MCF 10A (cell line): Measurements from ENCODE around the gene ELP6. TPM values are rescaled to one million over a fixed set of nuclear protein-coding genes. Genes with fewer than 3 reads are reported as not detected.
"Not testable (repeated sequence)": the region's sequence is repeated elsewhere in the genome, so short reads cannot be mapped to it uniquely, and the experiment has no call there.

Experiments used
- BruUV-seq: library from RNA; stranded (reverse); fragments of 400-500 nt; replicated peaks from 2 replicates; lab custom pipeline; 2021; lab: Mats Ljungman, UMichigan
- CTCF ChIA-PET: fragments of 300-600 bp; sonication (Branson Sonifier 250); formaldehyde crosslinking; extraction: SDS; loops from one replicate; lab custom pipeline; 2021; ENCODE audit warnings: antibody characterized with exemption, inconsistent platforms; lab: Yijun Ruan, JAX
- POLR2A ChIA-PET: fragments of 300-600, 350-650 bp; sonication (Branson Sonifier 250); formaldehyde crosslinking; extraction: SDS; loops from one replicate; lab custom pipeline; 2020; ENCODE audit warnings: antibody characterized with exemption, inconsistent platforms; lab: Yijun Ruan, JAX
- DNase-seq: peaks from one replicate; pipeline ENCODE4 v3.0.0-alpha.2; 2018; ENCODE audit not compliant: unreplicated experiment
- H3K27ac Mint-ChIP-seq: one replicate; pipeline ENCODE4 v1.8.0; 2022; ENCODE audit warnings: mild to moderate bottlenecking, low read depth, mixed read lengths; ENCODE audit not compliant: unreplicated experiment
- H3K27me3 Mint-ChIP-seq: one replicate; pipeline ENCODE4 v1.8.0; 2022; ENCODE audit warnings: mixed read lengths; ENCODE audit not compliant: insufficient read depth, unreplicated experiment
- H3K36me3 Mint-ChIP-seq: one replicate; pipeline ENCODE4 v1.8.0; 2022; ENCODE audit warnings: mild to moderate bottlenecking, moderate library complexity, mixed read lengths; ENCODE audit not compliant: insufficient read depth, unreplicated experiment
- H3K4me1 Mint-ChIP-seq: one replicate; pipeline ENCODE4 v1.8.0; 2022; ENCODE audit warnings: mixed read lengths; ENCODE audit not compliant: insufficient read depth, unreplicated experiment
- H3K4me3 Mint-ChIP-seq: one replicate; pipeline ENCODE4 v1.8.0; 2022; ENCODE audit warnings: mild to moderate bottlenecking, moderate library complexity, mixed read lengths; ENCODE audit not compliant: unreplicated experiment
- H3K9me3 Mint-ChIP-seq: one replicate; pipeline ENCODE4 v1.8.0; 2022; ENCODE audit warnings: mixed read lengths; ENCODE audit not compliant: unreplicated experiment
- intact Hi-C: fragments of 100-400 bp; cut with micrococcal nuclease; formaldehyde crosslinking; loops from 2 replicates; pipeline ENCODE4 v1.14.1; 2022
- total RNA-seq: library from RNA; stranded (reverse); gene quantifications from 2 replicates; pipeline ENCODE4 v1.2.3, GENCODE V29; 2022
- TF ChIP-seq, protein P1 (sequence below): fragments of 200-600 bp; IDR thresholded peaks from one replicate; pipeline ENCODE4 v1.8.0; 2022; ENCODE audit warnings: antibody characterized with exemption, mild to moderate bottlenecking; ENCODE audit not compliant: unreplicated experiment

Gene ELP6
- total RNA-seq, 1 experiment from 2014 or later = 33.5 TPM

- no peak overlapping the region for H3K27ac Mint-ChIP-seq
- TF ChIP-seq, protein P1, sequence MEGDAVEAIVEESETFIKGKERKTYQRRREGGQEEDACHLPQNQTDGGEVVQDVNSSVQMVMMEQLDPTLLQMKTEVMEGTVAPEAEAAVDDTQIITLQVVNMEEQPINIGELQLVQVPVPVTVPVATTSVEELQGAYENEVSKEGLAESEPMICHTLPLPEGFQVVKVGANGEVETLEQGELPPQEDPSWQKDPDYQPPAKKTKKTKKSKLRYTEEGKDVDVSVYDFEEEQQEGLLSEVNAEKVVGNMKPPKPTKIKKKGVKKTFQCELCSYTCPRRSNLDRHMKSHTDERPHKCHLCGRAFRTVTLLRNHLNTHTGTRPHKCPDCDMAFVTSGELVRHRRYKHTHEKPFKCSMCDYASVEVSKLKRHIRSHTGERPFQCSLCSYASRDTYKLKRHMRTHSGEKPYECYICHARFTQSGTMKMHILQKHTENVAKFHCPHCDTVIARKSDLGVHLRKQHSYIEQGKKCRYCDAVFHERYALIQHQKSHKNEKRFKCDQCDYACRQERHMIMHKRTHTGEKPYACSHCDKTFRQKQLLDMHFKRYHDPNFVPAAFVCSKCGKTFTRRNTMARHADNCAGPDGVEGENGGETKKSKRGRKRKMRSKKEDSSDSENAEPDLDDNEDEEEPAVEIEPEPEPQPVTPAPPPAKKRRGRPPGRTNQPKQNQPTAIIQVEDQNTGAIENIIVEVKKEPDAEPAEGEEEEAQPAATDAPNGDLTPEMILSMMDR = no peak
- intact Hi-C loops = no loop called here
- ChIA-PET CTCF (no interaction called here), POLR2A (interaction anchor here (0.6 to 1.1 kb wide), 4 partner anchors 9 to 854 kb away, joined by 3 to 6 read pairs (median 4); no protein-coding TSS in a partner anchor)
- H3K4me1 Mint-ChIP-seq = peaks cover 13% of the 10 kb centered on the region
- H3K36me3 Mint-ChIP-seq = peaks cover 25% of the 10 kb centered on the region
- no peak overlapping the region for H3K4me3 Mint-ChIP-seq
- BruUV-seq = no TSS peak
- no peaks in the 10 kb centered on the region for H3K27me3 Mint-ChIP-seq
- no peaks in the 10 kb centered on the region for H3K9me3 Mint-ChIP-seq
- no peak for DNase-seq
These were observed 48.9 kb downstream of the ELP6 start for GRCh38 chr3:47464588-47464987.

DNA sequence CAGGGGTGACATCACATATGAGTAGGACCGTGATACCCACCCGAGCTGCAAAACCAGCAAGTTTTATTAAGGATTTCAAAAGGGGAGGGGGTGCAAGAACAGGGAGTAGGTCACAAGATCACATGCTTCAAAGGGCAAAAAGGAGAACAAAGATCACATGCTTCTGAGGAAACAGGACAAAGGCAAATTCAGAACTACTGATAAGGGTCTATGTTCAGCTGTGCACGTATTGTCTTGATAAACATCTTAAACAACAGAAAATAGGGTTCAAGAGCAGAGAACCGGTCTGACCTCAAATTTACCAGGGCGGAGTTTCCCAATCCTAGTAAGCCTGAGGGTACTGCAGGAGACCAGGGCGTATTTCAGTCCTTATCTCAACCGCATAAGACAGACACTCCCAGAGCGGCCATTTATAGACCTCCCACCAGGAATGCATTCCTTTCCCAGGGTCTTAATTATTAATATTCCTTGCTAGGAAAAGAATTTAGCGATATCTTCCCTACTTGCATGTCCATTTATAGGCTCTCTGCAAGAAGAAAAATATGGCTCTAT is 53.9 kb downstream of the ELP6 start:
- intact Hi-C loops, BruUV-seq, H3K9me3 Mint-ChIP-seq, H3K27ac Mint-ChIP-seq, H3K4me3 Mint-ChIP-seq, DNase-seq, H3K27me3 Mint-ChIP-seq: not testable (repeated sequence)
- peaks cover 22% of the 10 kb centered on the region for H3K36me3 Mint-ChIP-seq
- ChIA-PET CTCF (interaction anchor here (0.9 kb wide), 1 partner anchor 38 kb away, joined by 4 read pairs; no protein-coding TSS in a partner anchor), POLR2A (interaction anchor here (1.1 to 5.3 kb wide), 2 partner anchors 14 kb away, joined by 3 to 51 read pairs; no protein-coding TSS in a partner anchor)
- H3K4me1 Mint-ChIP-seq = peaks cover 15% of the 10 kb centered on the region

DNA sequence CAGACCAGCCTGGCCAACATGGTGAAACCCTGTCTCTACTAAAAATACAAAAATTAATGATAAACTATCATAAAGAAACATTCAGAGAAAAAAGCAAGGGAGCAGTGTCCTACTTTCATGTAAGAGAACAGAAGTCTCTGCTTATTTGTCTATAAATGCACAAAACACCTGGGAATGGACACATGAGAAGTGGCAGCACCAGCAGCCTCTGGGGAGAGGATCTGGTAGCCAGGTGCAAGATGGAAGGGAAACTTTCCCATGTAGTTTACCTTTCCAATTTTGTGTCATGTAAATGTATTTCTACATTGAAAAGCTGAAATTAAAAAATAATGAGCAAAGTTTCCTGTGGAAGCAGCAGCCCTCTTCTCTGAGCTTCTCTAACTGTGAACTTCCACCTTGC is 56.5 kb downstream of the ELP6 start:
- ChIA-PET CTCF (interaction anchor here (0.6 to 1.7 kb wide), 4 partner anchors 19 to 1151 kb away, joined by 3 to 5 read pairs (median 4); no protein-coding TSS in a partner anchor), POLR2A (interaction anchor here (0.7 to 5.3 kb wide), 6 partner anchors 9 to 83 kb away, joined by 3 to 51 read pairs (median 3); partner anchors contain the start of gene SCAP)
- intact Hi-C loops = no loop called here
- TF ChIP-seq, protein P1 = no peak
- Mint-ChIP-seq H3K4me1 (peaks cover 14% of the 10 kb centered on the region), H3K36me3 (peaks cover 27% of the 10 kb centered on the region), H3K27ac (peak overlapping the region; percentile 90), H3K27me3 (no peaks in the 10 kb centered on the region), H3K4me3 (no peak overlapping the region), H3K9me3 (no peaks in the 10 kb centered on the region)
- no peak for DNase-seq
- BruUV-seq = no TSS peak

DNA sequence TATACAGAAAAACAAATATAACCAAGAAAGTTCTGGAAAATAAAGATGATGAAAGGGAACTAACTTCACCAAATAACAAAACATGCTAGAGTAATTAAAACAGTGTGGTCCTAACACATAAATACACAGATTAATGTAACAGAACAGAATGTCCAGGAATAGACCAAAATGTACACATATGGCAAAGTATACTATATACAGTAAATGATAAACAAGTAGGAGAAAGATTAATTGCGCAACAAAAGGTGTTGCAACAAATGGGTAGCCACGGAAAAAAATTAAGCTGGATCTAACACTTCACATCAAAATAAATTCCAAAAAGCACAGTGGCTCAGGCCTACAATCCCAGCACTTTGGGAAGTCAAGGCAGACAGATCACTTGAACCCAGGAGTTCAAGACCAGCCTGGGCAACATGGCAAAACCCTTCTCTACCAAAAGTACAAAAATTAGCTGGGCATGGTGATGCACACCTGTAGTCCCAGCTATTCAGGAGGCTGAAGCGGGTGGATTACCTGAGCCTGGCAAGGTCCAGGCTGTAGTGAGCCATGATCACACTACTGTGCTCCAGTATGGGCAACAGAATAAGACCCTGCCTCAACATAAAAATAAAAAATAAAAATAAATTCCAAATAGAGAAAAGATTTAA is 57.6 kb downstream of the ELP6 start:
- peaks cover 26% of the 10 kb centered on the region for H3K36me3 Mint-ChIP-seq
- TF ChIP-seq, protein P1 = no peak
- ChIA-PET POLR2A (interaction anchor here (0.5 to 5.3 kb wide), 5 partner anchors 10 to 733 kb away, joined by 3 to 51 read pairs (median 4); partner anchors contain the start of gene SCAP), CTCF (interaction anchor here (0.6 kb wide), 1 partner anchor 377 kb away, joined by 3 read pairs; no protein-coding TSS in a partner anchor)
- peak overlapping the region; percentile 90 for H3K27ac Mint-ChIP-seq
- no peak overlapping the region for H3K4me3 Mint-ChIP-seq
- peaks cover 14% of the 10 kb centered on the region for H3K4me1 Mint-ChIP-seq
- peak; percentile 72 for DNase-seq
- H3K9me3 Mint-ChIP-seq = no peaks in the 10 kb centered on the region
- intact Hi-C loops = no loop called here
- no TSS peak for BruUV-seq
- no peaks in the 10 kb centered on the region for H3K27me3 Mint-ChIP-seq
